HEK293 (cell line): Measurements from ENCODE around the gene XDH.

Experiments used
- ATF2 ChIP-seq: fragments of 450-650 bp; formaldehyde crosslinking; IDR thresholded peaks from 2 replicates; pipeline ENCODE4 v1.5.1; 2016; ENCODE audit warnings: missing biosample characterization, missing genetic modification characterization, low read depth
- EGR2 ChIP-seq: fragments of 450-650 bp; formaldehyde crosslinking; IDR thresholded peaks from 2 replicates; pipeline ENCODE4 v1.5.1; 2016; ENCODE audit warnings: low read depth, missing biosample characterization, missing genetic modification characterization
- GLI2 ChIP-seq: fragments of 450-650 bp; formaldehyde crosslinking; IDR thresholded peaks from 2 replicates; pipeline ENCODE4; 2017; ENCODE audit warnings: missing biosample characterization, missing genetic modification characterization, low read depth, borderline replicate concordance
- GLIS1 ChIP-seq: fragments of 450-650 bp; formaldehyde crosslinking; IDR thresholded peaks from 2 replicates; pipeline ENCODE4 v1.5.1; 2016; ENCODE audit warnings: missing biosample characterization, missing genetic modification characterization
- KLF7 ChIP-seq: fragments of 450-650 bp; formaldehyde crosslinking; IDR thresholded peaks from 2 replicates; pipeline ENCODE4 v1.5.1; 2016; ENCODE audit warnings: missing biosample characterization, missing genetic modification characterization, borderline replicate concordance
- PRDM1 ChIP-seq: fragments of 450-650 bp; formaldehyde crosslinking; IDR thresholded peaks from 2 replicates; pipeline ENCODE4; 2016; ENCODE audit warnings: missing biosample characterization, missing genetic modification characterization
- RBAK ChIP-seq: fragments of 450-650 bp; formaldehyde crosslinking; IDR thresholded peaks from 2 replicates; pipeline ENCODE4 v1.5.1; 2016; ENCODE audit warnings: missing biosample characterization, missing genetic modification characterization
- TCF7L2 ChIP-seq: IDR thresholded peaks from 2 replicates; pipeline ENCODE4 v1.6.1; 2011; ENCODE audit warnings: low read depth, mild to moderate bottlenecking, inconsistent platforms, low read length, moderate library complexity, borderline replicate concordance
- ZBTB1 ChIP-seq: fragments of 450-650 bp; formaldehyde crosslinking; IDR thresholded peaks from 2 replicates; pipeline ENCODE4 v1.5.1; 2016; ENCODE audit warnings: missing biosample characterization, missing genetic modification characterization
- ZBTB20 ChIP-seq: fragments of 450-650 bp; formaldehyde crosslinking; IDR thresholded peaks from 2 replicates; pipeline ENCODE4 v1.5.1; 2016; ENCODE audit warnings: missing biosample characterization, missing genetic modification characterization
- ZNF121 ChIP-seq: fragments of 450-650 bp; formaldehyde crosslinking; IDR thresholded peaks from 2 replicates; pipeline ENCODE4 v1.5.1; 2016; ENCODE audit warnings: missing biosample characterization, missing genetic modification characterization
- ZNF211 ChIP-seq: fragments of 450-650 bp; formaldehyde crosslinking; IDR thresholded peaks from 2 replicates; pipeline ENCODE4 v1.5.1; 2016; ENCODE audit warnings: low read depth, missing biosample characterization, missing genetic modification characterization
- ZNF221 ChIP-seq: fragments of 450-650 bp; formaldehyde crosslinking; IDR thresholded peaks from 2 replicates; pipeline ENCODE4 v1.5.1; 2017; ENCODE audit warnings: missing biosample characterization, missing genetic modification characterization, borderline replicate concordance
- ZNF223 ChIP-seq: fragments of 450-650 bp; formaldehyde crosslinking; IDR thresholded peaks from 2 replicates; pipeline ENCODE4 v1.5.1; 2016; ENCODE audit warnings: missing biosample characterization, missing genetic modification characterization
- ZNF248 ChIP-seq: fragments of 450-650 bp; formaldehyde crosslinking; IDR thresholded peaks from 2 replicates; pipeline ENCODE4 v1.5.1; 2017; ENCODE audit warnings: missing biosample characterization, missing genetic modification characterization
- ZNF26 ChIP-seq: fragments of 450-650 bp; formaldehyde crosslinking; IDR thresholded peaks from 2 replicates; pipeline ENCODE4 v1.5.1; 2016; ENCODE audit warnings: missing biosample characterization, missing genetic modification characterization
- ZNF324 ChIP-seq: fragments of 450-650 bp; formaldehyde crosslinking; IDR thresholded peaks from 2 replicates; pipeline ENCODE4 v1.5.1; 2016; ENCODE audit warnings: missing biosample characterization, missing genetic modification characterization
- ZNF548 ChIP-seq: fragments of 450-650 bp; formaldehyde crosslinking; IDR thresholded peaks from 2 replicates; pipeline ENCODE4 v1.5.1; 2016; ENCODE audit warnings: missing biosample characterization, missing genetic modification characterization
- ZNF549 ChIP-seq: fragments of 450-650 bp; IDR thresholded peaks from 2 replicates; pipeline ENCODE4 v1.5.1; 2018; ENCODE audit warnings: missing biosample characterization, missing genetic modification characterization, mild to moderate bottlenecking, inconsistent platforms, moderate library complexity
- ZNF560 ChIP-seq: fragments of 450-650 bp; formaldehyde crosslinking; IDR thresholded peaks from 2 replicates; pipeline ENCODE4 v1.5.1; 2017; ENCODE audit warnings: missing biosample characterization, missing genetic modification characterization, borderline replicate concordance
- ZNF571 ChIP-seq: fragments of 450-650 bp; formaldehyde crosslinking; IDR thresholded peaks from 2 replicates; pipeline ENCODE4 v1.5.0; 2017; ENCODE audit warnings: missing biosample characterization, missing genetic modification characterization
- ZNF621 ChIP-seq: fragments of 450-650 bp; formaldehyde crosslinking; IDR thresholded peaks from 2 replicates; pipeline ENCODE4 v1.5.1; 2017; ENCODE audit warnings: missing biosample characterization, missing genetic modification characterization
- ZNF629 ChIP-seq: fragments of 450-650 bp; formaldehyde crosslinking; IDR thresholded peaks from 2 replicates; pipeline ENCODE4 v1.5.1; 2017; ENCODE audit warnings: missing biosample characterization, missing genetic modification characterization
- ZNF660 ChIP-seq: fragments of 450-650 bp; IDR thresholded peaks from 2 replicates; pipeline ENCODE4 v1.5.1; 2018; ENCODE audit warnings: missing biosample characterization, mild to moderate bottlenecking, missing genetic modification characterization
- ZNF670 ChIP-seq: fragments of 450-650 bp; formaldehyde crosslinking; IDR thresholded peaks from 2 replicates; pipeline ENCODE4 v1.5.1; 2016; ENCODE audit warnings: missing biosample characterization, missing genetic modification characterization, low read depth
- ZNF707 ChIP-seq: fragments of 450-650 bp; formaldehyde crosslinking; IDR thresholded peaks from 2 replicates; pipeline ENCODE4 v1.5.1; 2016; ENCODE audit warnings: missing biosample characterization, missing genetic modification characterization
- ZNF76 ChIP-seq: fragments of 450-650 bp; formaldehyde crosslinking; IDR thresholded peaks from 2 replicates; pipeline ENCODE4; 2016; ENCODE audit warnings: low read depth, missing biosample characterization, missing genetic modification characterization, borderline replicate concordance
- ZNF785 ChIP-seq: fragments of 450-650 bp; formaldehyde crosslinking; IDR thresholded peaks from 2 replicates; pipeline ENCODE4 v1.5.1; 2016; ENCODE audit warnings: missing biosample characterization, missing genetic modification characterization
- ZNF843 ChIP-seq: fragments of 450-650 bp; formaldehyde crosslinking; IDR thresholded peaks from 2 replicates; pipeline ENCODE4 v1.5.1; 2016; ENCODE audit warnings: missing biosample characterization, missing genetic modification characterization
- ZSCAN30 ChIP-seq: fragments of 450-650 bp; IDR thresholded peaks from 2 replicates; pipeline ENCODE4 v1.5.1; 2018; ENCODE audit warnings: missing biosample characterization, mild to moderate bottlenecking, missing genetic modification characterization, moderate library complexity
- ZXDB ChIP-seq: fragments of 450-650 bp; formaldehyde crosslinking; IDR thresholded peaks from 2 replicates; pipeline ENCODE4 v1.5.1; 2016; ENCODE audit warnings: missing biosample characterization, missing genetic modification characterization
- TF ChIP-seq, protein P1 (sequence below): fragments of 450-650 bp; formaldehyde crosslinking; IDR thresholded peaks from 2 replicates; pipeline ENCODE4 v1.5.1; 2016; ENCODE audit warnings: missing biosample characterization, missing genetic modification characterization
- TF ChIP-seq, protein P2 (sequence below): fragments of 450-650 bp; formaldehyde crosslinking; IDR thresholded peaks from 2 replicates; pipeline ENCODE4 v1.5.1; 2016; ENCODE audit warnings: missing biosample characterization, missing genetic modification characterization
- TF ChIP-seq, protein P3 (sequence below): fragments of 450-650 bp; IDR thresholded peaks from 2 replicates; pipeline ENCODE4 v1.5.1; 2018; ENCODE audit warnings: missing biosample characterization, mild to moderate bottlenecking, missing genetic modification characterization

The XDH gene

DNA sequence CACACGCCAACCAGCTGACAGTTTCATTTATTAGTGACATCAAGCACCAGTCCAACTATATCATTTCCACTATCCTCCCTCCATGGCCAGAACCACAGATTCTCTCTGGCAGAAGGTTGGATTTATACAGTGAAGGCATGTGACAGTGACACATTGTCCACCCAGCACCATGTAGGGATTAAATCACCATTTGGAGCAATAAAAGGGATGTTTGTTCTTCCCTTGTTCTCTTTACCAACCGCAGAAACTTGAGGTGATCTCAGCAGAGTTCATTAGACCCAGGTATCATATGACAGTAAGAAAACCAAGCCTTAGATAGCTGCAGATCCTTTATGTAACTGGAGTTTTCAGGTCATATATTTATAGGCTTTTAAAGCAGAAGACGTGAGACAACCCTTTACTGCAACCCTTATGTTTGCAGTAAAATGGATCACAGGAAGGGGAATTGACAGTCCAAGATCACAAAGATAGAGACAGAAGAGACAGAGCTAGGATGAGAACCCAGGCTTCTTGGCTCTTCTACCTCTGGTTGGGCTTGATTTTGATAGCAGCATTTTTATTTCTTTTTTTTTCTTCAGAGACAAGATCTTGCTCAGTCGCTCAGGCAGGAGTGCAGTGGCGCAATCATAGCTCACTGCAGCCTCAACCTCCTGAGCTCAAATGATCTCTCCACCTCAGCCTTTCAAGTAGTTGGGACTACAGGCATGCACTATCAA lies 80.1 kb downstream of the XDH start (continued):
- no peak for TF ChIP-seq ZNF26
- TF ChIP-seq RBAK: no peak
- TF ChIP-seq ZBTB1: no peak
- peak; percentile 50 for TF ChIP-seq GLIS1 (tag by site-specific recombination)
- TF ChIP-seq ZNF571: no peak
- TF ChIP-seq ZNF660: no peak; the same call in 1 of the 2 replicates
- peak; percentile 94 for TF ChIP-seq ZNF843 (tag by site-specific recombination)
- no peak for TF ChIP-seq KLF7 (tag by site-specific recombination)
- no peak for TF ChIP-seq ZNF221 (tag by site-specific recombination)
- no peak for TF ChIP-seq ZNF670 (tag by site-specific recombination)
- TF ChIP-seq ZNF785 (tag by site-specific recombination): no peak
- TF ChIP-seq EGR2 (tag by site-specific recombination): no peak
- TF ChIP-seq, protein P1, sequence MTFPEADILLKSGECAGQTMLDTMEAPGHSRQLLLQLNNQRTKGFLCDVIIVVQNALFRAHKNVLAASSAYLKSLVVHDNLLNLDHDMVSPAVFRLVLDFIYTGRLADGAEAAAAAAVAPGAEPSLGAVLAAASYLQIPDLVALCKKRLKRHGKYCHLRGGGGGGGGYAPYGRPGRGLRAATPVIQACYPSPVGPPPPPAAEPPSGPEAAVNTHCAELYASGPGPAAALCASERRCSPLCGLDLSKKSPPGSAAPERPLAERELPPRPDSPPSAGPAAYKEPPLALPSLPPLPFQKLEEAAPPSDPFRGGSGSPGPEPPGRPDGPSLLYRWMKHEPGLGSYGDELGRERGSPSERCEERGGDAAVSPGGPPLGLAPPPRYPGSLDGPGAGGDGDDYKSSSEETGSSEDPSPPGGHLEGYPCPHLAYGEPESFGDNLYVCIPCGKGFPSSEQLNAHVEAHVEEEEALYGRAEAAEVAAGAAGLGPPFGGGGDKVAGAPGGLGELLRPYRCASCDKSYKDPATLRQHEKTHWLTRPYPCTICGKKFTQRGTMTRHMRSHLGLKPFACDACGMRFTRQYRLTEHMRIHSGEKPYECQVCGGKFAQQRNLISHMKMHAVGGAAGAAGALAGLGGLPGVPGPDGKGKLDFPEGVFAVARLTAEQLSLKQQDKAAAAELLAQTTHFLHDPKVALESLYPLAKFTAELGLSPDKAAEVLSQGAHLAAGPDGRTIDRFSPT (tag by site-specific recombination): peak; percentile 75
- TF ChIP-seq ZSCAN30 (tag by site-specific recombination): no peak
- TF ChIP-seq ZNF560 (tag by site-specific recombination): no peak
- no peak for TF ChIP-seq PRDM1 (tag by site-specific recombination)
- peak; percentile 83 for TF ChIP-seq ZNF629 (tag by site-specific recombination)
- no peak for TF ChIP-seq ZNF248
- no peak for TF ChIP-seq ZNF548 (tag by site-specific recombination)
- TF ChIP-seq ZNF707 (tag by site-specific recombination): no peak
- TF ChIP-seq ZBTB20 (tag by site-specific recombination): no peak
- TF ChIP-seq ZNF223 (tag by site-specific recombination): no peak
- TF ChIP-seq ZNF211 (tag by site-specific recombination): no peak
- TF ChIP-seq, protein P2, sequence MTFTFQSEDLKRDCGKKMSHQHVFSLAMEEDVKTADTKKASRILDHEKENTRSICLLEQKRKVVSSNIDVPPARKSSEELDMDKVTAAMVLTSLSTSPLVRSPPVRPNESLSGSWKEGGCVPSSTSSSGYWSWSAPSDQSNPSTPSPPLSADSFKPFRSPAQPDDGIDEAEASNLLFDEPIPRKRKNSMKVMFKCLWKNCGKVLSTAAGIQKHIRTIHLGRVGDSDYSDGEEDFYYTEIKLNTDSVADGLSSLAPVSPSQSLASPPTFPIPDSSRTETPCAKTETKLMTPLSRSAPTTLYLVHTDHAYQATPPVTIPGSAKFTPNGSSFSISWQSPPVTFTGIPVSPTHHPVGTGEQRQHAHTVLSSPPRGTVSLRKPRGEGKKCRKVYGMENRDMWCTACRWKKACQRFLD (tag by site-specific recombination): no peak
- no peak for TF ChIP-seq ZNF76 (tag by site-specific recombination)
- no peak for TF ChIP-seq ZNF121 (tag by site-specific recombination)
- TF ChIP-seq ZXDB (tag by site-specific recombination): peak; percentile 82
- peak; percentile 44; the same call in 1 of the 2 replicates for TF ChIP-seq GLI2
- TF ChIP-seq ZNF324 (tag by site-specific recombination): no peak
- TF ChIP-seq TCF7L2: no peak
- TF ChIP-seq, protein P3, sequence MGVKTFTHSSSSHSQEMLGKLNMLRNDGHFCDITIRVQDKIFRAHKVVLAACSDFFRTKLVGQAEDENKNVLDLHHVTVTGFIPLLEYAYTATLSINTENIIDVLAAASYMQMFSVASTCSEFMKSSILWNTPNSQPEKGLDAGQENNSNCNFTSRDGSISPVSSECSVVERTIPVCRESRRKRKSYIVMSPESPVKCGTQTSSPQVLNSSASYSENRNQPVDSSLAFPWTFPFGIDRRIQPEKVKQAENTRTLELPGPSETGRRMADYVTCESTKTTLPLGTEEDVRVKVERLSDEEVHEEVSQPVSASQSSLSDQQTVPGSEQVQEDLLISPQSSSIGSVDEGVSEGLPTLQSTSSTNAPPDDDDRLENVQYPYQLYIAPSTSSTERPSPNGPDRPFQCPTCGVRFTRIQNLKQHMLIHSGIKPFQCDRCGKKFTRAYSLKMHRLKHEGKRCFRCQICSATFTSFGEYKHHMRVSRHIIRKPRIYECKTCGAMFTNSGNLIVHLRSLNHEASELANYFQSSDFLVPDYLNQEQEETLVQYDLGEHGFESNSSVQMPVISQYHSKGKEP: peak; percentile 20; the same call in 1 of the 2 replicates
- TF ChIP-seq ATF2 (tag by site-specific recombination): no peak
- no peak for TF ChIP-seq ZNF549
- no peak for TF ChIP-seq ZNF621 (tag by site-specific recombination)
